ENCODE measurements around the gene REXO1. TPM values are rescaled to one million over a fixed set of nuclear protein-coding genes. Genes with fewer than 3 reads are reported as not detected.
"Not testable (repeated sequence)": the region's sequence is repeated elsewhere in the genome, so short reads cannot be mapped to it uniquely, and the experiment has no call there.

The REXO1 gene
- polyA plus RNA-seq, 3 donors: 2.8 to 60.8 (median 3.0) TPM

GRCh38 chr19:1882786-1883692 lies 34.8 kb upstream of the REXO1 start:
- no peak for TF ChIP-seq CTCF (IDR thresholded peaks at IDR 0.05)
- Mint-ChIP-seq H3K36me3 (peaks cover 16 to 28% of the 10 kb centered on the region in 2 donors), H3K9me3 (peaks cover 0 to 1% (median 0%) of the 10 kb centered on the region in 7 donors), H3K4me1 (peaks cover 29% of the 10 kb centered on the region), H3K4me3 (peak overlapping the region; percentile 100), H3K27ac (peak overlapping the region in 6 of 7 donors; percentile 63 to 97 (median 87)), H3K27me3 (ENCODE audit: low read depth in 3 of 3) (peaks cover 0 to 4% (median 0%) of the 10 kb centered on the region in 3 donors)
- H4K20me1 ChIP-seq (ENCODE audit: insufficient read depth, low read length): peaks cover 42% of the 10 kb centered on the region
- H3K4me1 ChIP-seq (ENCODE audit: control insufficient read depth in 1 of 2, insufficient read depth in 2 of 2, low read length in 2 of 2): peaks cover 30 to 34% of the 10 kb centered on the region in 2 donors
- H3K27ac ChIP-seq (ENCODE audit: low read depth in 1 of 2, low read length in 2 of 2): peak overlapping the region in 1 of 2 donors; percentile 85
- H3K9me3 ChIP-seq (replicated peaks in 1 of 2; ENCODE audit: control insufficient read depth in 1 of 2, insufficient read depth in 1 of 2, low read length in 2 of 2): no peaks in the 10 kb centered on the region
- H3K4me2 ChIP-seq (replicated peaks; ENCODE audit: extremely low read depth, low read length, poor library complexity, severe bottlenecking): peak overlapping the region; percentile 89
- no peak overlapping the region for H2AFZ ChIP-seq (ENCODE audit: insufficient read depth, low read depth, low read length, poor library complexity, severe bottlenecking)
- peaks cover 45% of the 10 kb centered on the region for H3K79me2 ChIP-seq (ENCODE audit: insufficient read depth, low read length)
- peak overlapping the region in 1 of 3 experiments; percentile 79 for H3K4me3 ChIP-seq (replicated peaks in 1 of 3; ENCODE audit: low read depth in 2 of 3, low read length in 3 of 3)
- H3K36me3 ChIP-seq (replicated peaks in 1 of 2; ENCODE audit: control insufficient read depth in 1 of 2, insufficient read depth in 2 of 2, low read length in 2 of 2): peaks cover 11 to 18% of the 10 kb centered on the region in 2 donors
- intact Hi-C loops (cut with micrococcal nuclease): no loop called here
- H3K27me3 ChIP-seq (ENCODE audit: control insufficient read depth in 2 of 2, insufficient read depth in 2 of 2, low read length in 2 of 2): no peaks in the 10 kb centered on the region
- H3K9ac ChIP-seq (ENCODE audit: insufficient read depth, low read length, poor library complexity, severe bottlenecking): peak overlapping the region; percentile 81
- no peak for DNase-seq
- WGBS (ENCODE audit: insufficient coverage): 92% methylated on average over 18 of the region's 25 CpGs

DNA sequence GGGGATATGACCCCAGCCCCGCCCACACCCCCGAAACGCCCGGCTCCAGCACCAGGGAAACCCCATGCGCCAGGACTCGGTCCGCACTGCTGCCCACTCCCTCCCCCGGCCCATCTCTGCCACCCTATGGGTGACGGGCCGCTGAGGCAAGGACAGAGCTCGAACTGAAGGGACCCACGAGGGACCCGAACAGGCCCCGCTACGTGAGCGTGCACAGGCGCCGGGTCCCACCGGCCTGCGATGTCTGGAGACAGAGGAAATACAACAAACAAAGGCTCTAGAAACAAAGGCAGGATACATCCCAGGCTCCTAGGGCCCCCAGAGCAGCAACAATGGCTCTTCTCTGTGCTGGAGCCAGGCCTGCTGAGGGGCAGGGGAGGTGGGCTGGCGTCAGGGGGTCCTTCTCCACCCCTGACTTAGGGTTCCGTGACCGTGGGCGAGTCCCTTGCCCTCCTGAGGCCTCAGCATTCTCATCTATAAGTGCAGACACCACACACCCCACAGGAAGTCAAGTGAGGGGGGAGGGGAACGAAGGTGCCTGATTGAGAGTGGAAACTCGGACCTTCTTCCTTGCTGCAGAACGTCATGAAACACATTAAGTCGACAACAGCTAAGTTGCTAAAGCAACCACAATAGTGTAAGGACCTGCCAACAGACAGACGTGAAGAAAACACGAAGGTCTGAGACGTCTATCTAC lies 34.0 kb upstream of the REXO1 start:
- TF ChIP-seq CTCF (IDR thresholded peaks at IDR 0.05): no peak
- Histone ChIP-seq H3K9me3 (replicated peaks in 1 of 2; ENCODE audit: control insufficient read depth in 1 of 2, insufficient read depth in 1 of 2, low read length in 2 of 2) (no peaks in the 10 kb centered on the region), H3K36me3 (replicated peaks in 1 of 2; ENCODE audit: control insufficient read depth in 1 of 2, insufficient read depth in 2 of 2, low read length in 2 of 2) (peaks cover 11 to 18% of the 10 kb centered on the region in 2 donors), H3K79me2 (ENCODE audit: insufficient read depth, low read length) (peaks cover 45% of the 10 kb centered on the region), H3K27ac (ENCODE audit: low read depth in 1 of 2, low read length in 2 of 2) (peak overlapping the region in 1 of 2 donors; percentile 85), H3K4me3 (replicated peaks in 1 of 3; ENCODE audit: low read depth in 2 of 3, low read length in 3 of 3) (peak overlapping the region in 1 of 3 experiments; percentile 79), H3K27me3 (ENCODE audit: control insufficient read depth in 2 of 2, insufficient read depth in 2 of 2, low read length in 2 of 2) (no peaks in the 10 kb centered on the region), H3K4me1 (ENCODE audit: control insufficient read depth in 1 of 2, insufficient read depth in 2 of 2, low read length in 2 of 2) (peaks cover 30 to 34% of the 10 kb centered on the region in 2 donors), H4K20me1 (ENCODE audit: insufficient read depth, low read length) (peaks cover 42% of the 10 kb centered on the region), H2AFZ (ENCODE audit: insufficient read depth, low read depth, low read length, poor library complexity, severe bottlenecking) (no peak overlapping the region), H3K9ac (ENCODE audit: insufficient read depth, low read length, poor library complexity, severe bottlenecking) (no peak overlapping the region), H3K4me2 (replicated peaks; ENCODE audit: extremely low read depth, low read length, poor library complexity, severe bottlenecking) (peak overlapping the region; percentile 89)
- Mint-ChIP-seq H3K27ac (peak overlapping the region in 4 of 7 donors; percentile 17 to 63 (median 38)), H3K27me3 (ENCODE audit: low read depth in 3 of 3) (peaks cover 0 to 4% (median 0%) of the 10 kb centered on the region in 3 donors), H3K9me3 (peaks cover 0 to 1% (median 0%) of the 10 kb centered on the region in 7 donors), H3K36me3 (peaks cover 16 to 28% of the 10 kb centered on the region in 2 donors), H3K4me1 (peaks cover 27% of the 10 kb centered on the region), H3K4me3 (peak overlapping the region; percentile 20 to 100)
- intact Hi-C loops (cut with micrococcal nuclease): no loop called here
- 83% methylated on average over 21 of the region's 31 CpGs for WGBS (ENCODE audit: insufficient coverage)
- DNase-seq: no peak

- intact Hi-C loops (cut with micrococcal nuclease); H3K9me3 Mint-ChIP-seq; H3K27me3 Mint-ChIP-seq (ENCODE audit: low read depth in 3 of 3); H3K27me3 ChIP-seq (ENCODE audit: control insufficient read depth in 2 of 2, insufficient read depth in 2 of 2, low read length in 2 of 2); H3K9me3 ChIP-seq (replicated peaks in 1 of 2; ENCODE audit: control insufficient read depth in 1 of 2, insufficient read depth in 1 of 2, low read length in 2 of 2); H3K4me3 ChIP-seq (replicated peaks in 1 of 3; ENCODE audit: low read depth in 2 of 3, low read length in 3 of 3); H3K4me3 Mint-ChIP-seq; H3K4me2 ChIP-seq (replicated peaks; ENCODE audit: extremely low read depth, low read length, poor library complexity, severe bottlenecking); H3K27ac ChIP-seq (ENCODE audit: low read depth in 1 of 2, low read length in 2 of 2); H3K27ac Mint-ChIP-seq; DNase-seq; H3K9ac ChIP-seq (ENCODE audit: insufficient read depth, low read length, poor library complexity, severe bottlenecking); H2AFZ ChIP-seq (ENCODE audit: insufficient read depth, low read depth, low read length, poor library complexity, severe bottlenecking): not testable (repeated sequence)
- Histone ChIP-seq H4K20me1 (ENCODE audit: insufficient read depth, low read length) (peaks cover 42% of the 10 kb centered on the region), H3K79me2 (ENCODE audit: insufficient read depth, low read length) (peaks cover 45% of the 10 kb centered on the region), H3K36me3 (replicated peaks in 1 of 2; ENCODE audit: control insufficient read depth in 1 of 2, insufficient read depth in 2 of 2, low read length in 2 of 2) (peaks cover 11 to 18% of the 10 kb centered on the region in 2 donors), H3K4me1 (ENCODE audit: control insufficient read depth in 1 of 2, insufficient read depth in 2 of 2, low read length in 2 of 2) (peaks cover 33 to 37% of the 10 kb centered on the region in 2 donors)
- Mint-ChIP-seq H3K4me1 (peaks cover 27% of the 10 kb centered on the region), H3K36me3 (peaks cover 16 to 28% of the 10 kb centered on the region in 2 donors)
- 94% methylated on average over 14 of the region's 44 CpGs for WGBS (ENCODE audit: insufficient coverage)
These were observed 33.3 kb upstream of the REXO1 start for GRCh38 chr19:1881393-1882088.

All from CD14-positive monocyte (primary cell).